ENCODE data around the gene IFI27L1.

IFI27L1 gene

GRCh38 chr14:94081386-94081820, 293 bp downstream of the IFI27L1 start:
- no peak for FAIRE-seq

DNA sequence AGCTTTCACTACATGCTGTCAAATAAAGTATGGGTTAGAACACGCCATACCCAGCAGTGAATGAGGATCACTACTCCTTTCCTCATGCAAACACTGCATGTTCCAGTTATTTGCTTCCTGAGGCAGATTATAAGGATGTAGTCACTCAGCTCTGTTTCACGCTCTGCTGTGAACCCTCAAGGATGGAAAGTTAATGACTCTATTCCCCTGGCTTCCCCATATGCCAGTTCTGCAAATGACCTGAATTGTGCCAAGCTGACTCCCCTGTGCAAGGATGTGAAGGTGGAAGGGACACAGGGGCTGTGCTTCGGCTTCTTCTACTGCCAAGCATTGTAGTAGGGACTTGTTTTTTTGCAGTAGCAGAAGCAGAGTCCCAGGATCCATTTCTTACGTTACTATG, 6.8 kb downstream of the IFI27L1 start:
- no peak for FAIRE-seq

DNA sequence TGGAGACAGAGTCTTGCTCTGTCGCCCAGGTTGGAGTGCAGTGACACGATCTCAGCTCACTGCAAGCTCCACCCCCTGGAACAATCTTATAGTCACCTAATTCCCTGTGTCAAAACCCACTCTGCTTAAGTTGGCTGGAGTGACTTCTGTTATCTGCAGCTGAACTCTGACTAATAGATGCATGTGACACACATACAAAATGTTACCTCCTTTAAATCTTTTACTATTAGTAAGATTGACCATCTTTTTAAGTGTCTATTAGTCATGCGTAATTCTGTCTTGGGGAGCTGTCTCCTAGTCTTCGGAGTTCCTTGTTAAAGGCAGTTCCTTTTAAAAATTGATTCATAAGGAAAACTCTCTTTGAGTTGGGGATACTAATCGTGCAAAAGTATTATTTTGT, 7.4 kb downstream of the IFI27L1 start:
- FAIRE-seq = no peak

GRCh38 chr14:94089479-94089878, 8.4 kb downstream of the IFI27L1 start:
- no peak for FAIRE-seq

DNA sequence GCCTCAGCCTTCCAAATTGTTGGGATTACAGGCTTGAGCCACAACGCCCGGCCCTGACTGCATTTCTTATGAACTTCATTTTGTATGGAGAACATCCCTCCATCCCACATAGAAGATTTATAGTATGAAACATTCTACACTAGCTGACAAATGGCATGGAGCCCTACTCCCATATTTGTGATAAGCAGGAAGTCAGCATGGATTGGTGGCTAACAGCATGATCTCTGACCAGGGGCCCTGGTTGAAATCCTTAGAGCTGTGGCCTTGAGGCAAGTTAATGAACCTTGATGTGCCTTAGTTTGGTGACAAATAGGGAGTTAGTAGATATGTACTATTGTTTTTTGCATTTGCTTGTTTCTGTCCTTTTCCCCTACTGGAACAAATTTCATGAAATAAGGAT, 12.3 kb downstream of the IFI27L1 start:
- FAIRE-seq = no peak

- FAIRE-seq = no peak
Observed at GRCh38 chr14:94097091-94097490, 16.0 kb downstream of the IFI27L1 start.

GRCh38 chr14:94098326-94098992, 17.3 kb downstream of the IFI27L1 start:
- no peak for FAIRE-seq

DNA sequence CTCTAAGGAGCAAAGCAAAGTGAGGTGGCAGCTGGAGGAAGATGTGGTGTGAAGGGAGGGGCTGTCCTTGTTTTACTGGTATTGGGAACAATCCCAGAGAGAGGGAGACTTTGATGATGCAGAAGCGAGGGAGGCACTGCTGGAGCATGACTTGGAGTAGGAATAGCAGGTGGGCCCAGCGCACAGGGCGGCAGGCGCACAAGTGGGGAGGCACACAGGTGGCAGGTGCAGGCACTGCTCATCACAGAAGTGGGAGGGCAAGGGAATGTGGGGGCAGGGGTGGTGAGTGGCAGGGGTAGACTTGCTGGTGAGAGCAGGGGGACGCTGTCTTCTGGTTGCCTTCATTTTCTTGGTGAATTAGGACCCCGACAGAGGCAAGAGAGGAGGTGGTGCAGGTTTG, 17.9 kb downstream of the IFI27L1 start:
- no peak for FAIRE-seq

- no peak for FAIRE-seq
Observed at GRCh38 chr14:94100847-94101246, 19.7 kb downstream of the IFI27L1 start.

GRCh38 chr14:94101748-94102147, 20.6 kb downstream of the IFI27L1 start:
- no peak for FAIRE-seq

GRCh38 chr14:94102768-94103482, 21.8 kb downstream of the IFI27L1 start:
- FAIRE-seq = no peak

DNA sequence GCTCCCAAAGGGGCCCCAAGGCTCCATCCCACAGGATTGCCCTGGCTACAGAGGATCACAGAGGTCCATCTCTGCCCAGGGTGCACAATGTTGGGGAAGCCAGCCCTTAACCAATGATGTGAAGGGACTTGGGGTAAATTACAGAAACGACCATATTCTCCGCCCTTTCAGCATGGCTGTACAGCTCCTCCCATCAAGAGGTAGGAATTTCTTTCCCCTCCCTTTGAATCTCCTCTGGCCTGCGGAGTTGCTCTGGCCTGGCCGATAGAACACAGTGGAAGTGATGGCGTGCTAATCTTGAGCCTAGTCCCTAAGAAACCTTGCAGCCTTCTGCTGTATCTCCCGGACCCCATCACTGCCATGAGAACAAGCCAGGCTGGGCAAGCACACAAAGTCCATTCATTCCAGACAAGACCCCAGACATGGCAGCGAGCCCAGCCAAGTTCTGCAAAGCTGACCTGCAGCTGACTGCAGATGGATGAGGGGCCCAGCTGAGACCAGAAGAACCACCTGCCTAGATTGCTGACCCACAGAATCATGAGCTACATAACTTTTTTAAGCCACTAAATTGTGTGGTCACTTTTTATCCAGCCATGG, 22.5 kb downstream of the IFI27L1 start:
- FAIRE-seq = no peak

- FAIRE-seq = no peak
Observed at GRCh38 chr14:94104731-94105130, 23.6 kb downstream of the IFI27L1 start.

DNA sequence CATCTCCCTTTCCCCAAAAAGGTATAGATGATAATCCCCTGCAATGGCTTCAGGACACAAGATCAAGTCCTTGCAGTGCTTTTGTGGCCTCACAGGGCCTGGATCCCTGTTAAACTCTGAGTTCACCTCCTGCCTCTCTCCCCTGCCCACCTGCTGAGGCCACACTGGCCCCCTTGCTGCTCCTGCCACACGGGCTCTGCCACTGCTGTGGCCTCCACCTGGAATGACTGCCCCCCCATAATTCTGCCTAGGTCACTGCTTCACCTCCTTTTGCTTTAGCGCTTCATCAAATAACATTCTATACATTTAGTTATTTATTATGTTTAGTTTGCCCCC, 28.8 kb downstream of the IFI27L1 start:
- no peak for FAIRE-seq

DNA sequence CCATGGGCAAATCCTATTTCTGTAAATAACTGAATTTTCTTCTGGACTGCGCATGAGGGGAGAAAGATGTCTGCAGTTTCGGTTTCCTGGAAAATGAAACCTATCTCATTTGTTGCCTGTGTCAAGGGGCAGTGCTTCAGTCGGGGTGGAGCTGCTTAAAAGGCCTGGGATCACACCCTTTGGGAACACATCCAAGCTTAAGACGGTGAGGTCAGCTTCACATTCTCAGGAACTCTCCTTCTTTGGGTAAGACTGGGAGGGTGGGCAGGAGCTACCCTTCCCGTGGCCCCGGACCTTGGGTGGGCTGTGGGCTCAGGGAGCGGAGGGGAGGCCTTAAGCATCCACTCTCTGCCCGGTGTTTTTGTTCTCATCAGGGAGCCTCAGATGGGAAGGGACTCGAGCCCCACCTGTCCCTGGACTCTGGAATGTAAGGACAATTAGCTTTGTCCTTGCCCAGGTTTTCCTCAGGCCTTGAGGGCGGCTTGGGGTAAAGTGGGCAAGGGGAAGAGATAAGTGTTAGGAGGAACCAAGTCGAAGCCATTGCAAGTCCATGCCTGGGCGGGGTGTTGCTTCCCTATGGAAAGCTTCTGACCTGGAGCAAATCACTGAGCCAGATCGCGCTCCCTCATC, 29.6 kb downstream of the IFI27L1 start, which contains the start of gene IFI27:
Gene IFI27, plus strand, starts transcription at position 185 of the 630 bp plus-strand sequence.
- FAIRE-seq = no peak

DNA sequence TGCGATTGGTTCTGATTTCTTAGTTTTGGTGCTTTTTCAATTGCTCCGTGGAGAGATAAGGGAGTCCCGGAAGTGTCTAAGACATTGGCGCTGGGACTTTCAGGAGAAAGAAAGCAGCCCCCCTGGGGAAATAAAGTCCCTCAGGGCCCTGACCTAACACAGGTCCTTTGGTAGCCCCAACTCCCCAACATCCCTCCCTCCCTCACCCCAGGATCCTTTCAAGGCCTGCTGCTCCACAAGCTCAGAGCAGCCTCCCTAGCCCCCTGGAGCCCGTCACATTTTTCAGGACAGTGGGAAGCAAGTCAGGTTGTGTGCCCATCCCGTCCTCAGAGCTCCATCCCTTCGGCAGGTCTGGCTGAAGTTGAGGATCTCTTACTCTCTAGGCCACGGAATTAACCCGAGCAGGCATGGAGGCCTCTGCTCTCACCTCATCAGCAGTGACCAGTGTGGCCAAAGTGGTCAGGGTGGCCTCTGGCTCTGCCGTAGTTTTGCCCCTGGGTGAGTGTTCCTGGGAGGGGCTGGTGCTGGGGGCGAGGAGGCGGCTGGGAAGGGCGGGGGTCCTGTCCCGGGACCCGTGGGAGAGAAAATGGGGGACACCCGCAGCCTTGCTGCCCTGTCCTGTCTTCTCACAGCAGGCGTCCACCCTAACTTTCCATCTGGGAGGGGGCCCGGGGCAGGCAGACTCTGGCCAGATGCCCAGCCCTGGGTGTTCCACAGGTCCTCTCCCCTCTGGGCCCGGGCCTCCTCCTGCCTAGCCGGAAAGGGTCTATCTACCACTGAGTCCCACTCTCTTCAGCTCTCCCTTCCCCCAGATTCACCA, 30.4 kb downstream of the IFI27L1 start:
- no peak for FAIRE-seq

DNA sequence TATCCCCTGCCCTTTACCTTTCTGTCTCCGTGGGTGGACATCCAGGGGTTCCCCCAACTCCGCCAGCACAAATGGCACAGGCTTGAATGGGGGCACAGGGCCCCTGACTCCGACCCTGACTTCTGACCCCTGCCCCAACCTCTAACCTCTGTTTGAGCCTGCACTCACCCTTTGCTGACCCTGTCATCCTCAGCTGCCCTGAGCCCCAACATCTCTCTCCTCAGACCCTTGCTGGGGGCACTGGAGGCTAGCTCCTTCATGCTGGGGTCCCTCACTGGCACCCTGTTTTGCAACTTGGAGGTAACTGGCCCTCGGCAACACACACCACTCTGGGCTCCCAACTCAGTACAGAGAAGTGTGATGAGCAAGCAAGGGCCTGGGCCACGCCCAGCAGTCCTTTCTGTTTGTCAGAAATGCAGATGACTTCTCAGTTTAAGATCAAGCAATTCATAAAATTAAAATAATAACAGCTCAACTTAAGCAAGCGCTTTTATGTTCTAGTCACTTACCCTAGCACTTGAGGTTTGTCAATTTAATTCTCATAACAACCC, 31.5 kb downstream of the IFI27L1 start:
- FAIRE-seq = no peak

DNA sequence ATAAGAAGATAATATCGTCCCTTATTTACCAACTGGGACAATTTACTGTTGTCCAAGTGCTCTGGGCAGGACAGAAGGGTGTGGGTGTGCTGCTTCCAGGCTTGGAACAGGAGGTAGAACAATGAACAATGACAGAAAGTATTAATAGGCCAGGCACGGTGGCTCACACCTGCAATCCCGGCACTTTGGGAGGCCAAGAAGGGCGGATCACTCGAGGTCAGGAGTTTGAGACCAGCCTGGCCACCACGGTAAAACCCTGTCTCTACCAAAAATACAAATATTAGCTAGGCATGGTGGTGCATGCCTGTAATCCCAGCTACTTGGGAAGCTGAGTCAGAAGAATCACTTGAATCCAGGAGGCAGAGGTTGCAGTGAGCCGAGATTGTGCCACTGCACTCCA, 32.0 kb downstream of the IFI27L1 start:
- FAIRE-seq = no peak

DNA sequence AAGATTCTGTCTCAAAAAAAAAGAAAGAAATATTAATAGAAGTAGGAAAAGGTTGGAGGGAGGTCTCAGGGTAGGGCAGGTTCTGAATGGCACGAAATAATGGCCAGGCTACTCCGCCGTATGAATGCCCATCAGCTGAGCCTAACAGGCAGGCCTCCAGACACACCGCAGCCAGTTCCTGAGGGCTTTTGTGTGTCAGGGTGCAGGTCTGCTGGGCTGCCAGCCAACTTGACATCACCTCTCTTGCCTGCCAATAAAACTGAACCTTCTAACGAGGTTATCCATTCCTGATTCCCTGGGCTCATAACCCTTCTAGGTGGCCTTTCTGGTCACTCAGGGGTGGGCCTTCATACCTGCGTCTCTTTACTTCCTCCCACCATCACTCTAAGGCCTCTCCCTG, 32.4 kb downstream of the IFI27L1 start:
- FAIRE-seq = no peak

DNA sequence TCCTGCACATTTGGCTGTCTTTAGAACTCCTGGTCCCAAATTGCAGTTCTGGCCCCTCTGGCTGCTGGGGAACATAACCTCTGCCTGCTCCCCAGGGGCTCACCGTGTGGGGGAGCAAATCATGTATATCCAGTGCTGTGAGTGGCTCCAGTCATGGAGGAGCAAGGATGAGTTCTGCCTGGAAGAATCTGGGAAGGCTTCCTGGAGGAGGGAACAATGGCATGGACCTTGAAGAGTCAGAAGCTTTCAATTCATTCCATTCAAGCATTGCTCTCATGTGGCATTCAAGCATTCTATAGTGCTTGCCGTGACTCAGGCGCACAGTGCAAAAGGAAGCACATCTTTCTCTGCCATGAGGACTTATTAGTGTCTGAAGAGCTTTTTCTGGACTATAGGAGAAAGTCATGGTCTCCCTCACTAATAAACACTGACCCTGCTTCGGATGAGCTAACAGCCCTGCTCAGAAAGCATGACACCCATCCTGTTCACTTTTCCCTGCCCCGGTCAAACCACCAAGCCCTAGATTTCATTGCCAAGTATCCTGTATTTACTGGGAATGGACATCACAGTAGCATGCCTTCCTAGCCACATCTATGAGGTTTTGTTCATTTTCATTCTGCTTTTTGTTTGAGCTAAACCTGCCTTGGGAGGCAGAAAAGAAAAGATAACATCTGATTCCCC, 32.9 kb downstream of the IFI27L1 start:
- no peak for FAIRE-seq

DNA sequence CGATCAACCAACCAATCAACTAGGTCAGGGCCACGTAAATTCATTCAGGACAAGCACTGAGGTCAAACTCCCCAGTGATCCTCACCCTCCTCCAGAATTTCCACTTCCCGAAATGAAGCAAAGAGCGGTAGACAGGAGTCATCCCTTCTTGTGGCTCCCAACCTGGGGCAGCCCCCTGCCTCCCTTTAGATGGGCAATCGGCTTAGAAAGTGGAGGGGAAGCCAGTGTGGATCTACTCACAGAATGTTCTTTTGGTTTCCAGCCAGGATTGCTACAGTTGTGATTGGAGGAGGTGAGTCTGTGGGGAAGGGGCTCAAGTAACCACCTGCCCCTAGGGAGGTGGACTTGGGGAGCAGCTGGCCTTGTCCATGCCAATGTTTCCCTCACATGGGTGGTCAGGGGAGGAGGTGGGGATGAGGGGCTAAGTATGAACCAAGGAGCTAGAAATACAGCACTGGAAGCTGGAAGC, 33.5 kb downstream of the IFI27L1 start:
- no peak for FAIRE-seq

GRCh38 chr14:94115058-94115591, 34.0 kb downstream of the IFI27L1 start:
- no peak for FAIRE-seq
